A549 treated with GW870086 at 1 μM for 4 hours (cell line): ENCODE measurements around the gene OR52E2. TPM values are rescaled to one million over a fixed set of nuclear protein-coding genes. Genes with fewer than 3 reads are reported as not detected.

ENCODE experiments used
- total RNA-seq: library from RNA; stranded (reverse); fragments of 200-300 nt; extraction: Qiagen RNA extraction; gene quantifications from 5 replicates; pipeline ENCODE4 v1.2.3, GENCODE V29; 2022; ENCODE audit warnings: low read depth

OR52E2 gene
- total RNA-seq = not detected in 5 replicates

GRCh38 chr11:5059391-5059790 is at the start of gene OR52E2:
TSS of gene OR52E2 (minus strand) at chr11:5059627. CDS start at chr11:5059627, 0 bp downstream.

GRCh38 chr11:5069272-5069671 is 9.8 kb upstream of the OR52E2 start, which contains the start of gene OR52E1:
TSS of gene OR52E1 (plus strand) at chr11:5069572.

DNA sequence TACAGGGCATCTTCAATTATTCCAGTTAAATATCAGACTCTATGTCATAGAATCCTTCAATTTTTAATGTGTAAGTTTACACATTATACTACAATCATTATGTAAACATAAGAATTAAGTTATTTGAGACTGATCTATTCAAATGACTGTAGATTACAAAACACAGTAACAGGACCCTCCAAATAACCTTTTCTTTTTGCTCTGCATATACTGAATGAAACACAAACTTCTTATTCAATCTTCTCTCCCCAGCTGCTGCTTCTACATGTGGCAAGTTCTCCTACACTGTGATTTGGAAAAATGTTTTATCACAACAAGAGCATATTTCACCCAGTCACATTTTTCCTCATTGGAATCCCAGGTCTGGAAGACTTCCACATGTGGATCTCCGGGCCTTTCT is 13.2 kb downstream of the OR52E2 start, which contains the start of gene OR52J3:
Gene OR52J3, plus strand, starts transcription at position 301 of the 400 bp plus-strand sequence. Its CDS starts 0 bp downstream, at position 301.

Other genes with a start within 250 kb of the OR52E2 start
- gene OR51F2, start 238.3 kb downstream of the OR52E2 start, total RNA-seq = not detected in 5 replicates
- gene OR51S1, start 210.4 kb downstream of the OR52E2 start, total RNA-seq = not detected in 5 replicates
- gene OR51T1, start 177.7 kb downstream of the OR52E2 start, total RNA-seq = not detected in 5 replicates
- not detected in 5 replicates for gene OR51A7, start 155.8 kb downstream of the OR52E2 start, total RNA-seq
- not detected in 5 replicates for gene OR51G2, start 140.3 kb downstream of the OR52E2 start, total RNA-seq
- not detected in 5 replicates for gene OR51G1, start 135.3 kb downstream of the OR52E2 start, total RNA-seq
- gene OR51A4, start 112.0 kb downstream of the OR52E2 start, total RNA-seq = not detected in 5 replicates
- not detected in 5 replicates for gene OR51A2, start 103.9 kb downstream of the OR52E2 start, total RNA-seq
- not detected in 5 replicates for gene OR51L1, start 64.8 kb downstream of the OR52E2 start, total RNA-seq
- gene OR52J3, start 13.1 kb downstream of the OR52E2 start, total RNA-seq = not detected in 5 replicates
- gene OR52E1, start 9.9 kb upstream of the OR52E2 start, total RNA-seq = not detected in 5 replicates
- gene OR52A5, start 78.7 kb upstream of the OR52E2 start, total RNA-seq = not detected in 5 replicates
- gene OR52A1, start 95.1 kb upstream of the OR52E2 start, total RNA-seq = not detected in 5 replicates
- not detected in 5 replicates for gene OR51V1, start 141.1 kb upstream of the OR52E2 start, total RNA-seq
- not detected in 5 replicates for gene HBB, start 167.4 kb upstream of the OR52E2 start, total RNA-seq
- gene HBD, start 174.9 kb upstream of the OR52E2 start, total RNA-seq = not detected in 5 replicates
- not detected in 5 replicates for gene HBG1, start 190.2 kb upstream of the OR52E2 start, total RNA-seq
- not detected in 5 replicates for gene HBG2, start 195.2 kb upstream of the OR52E2 start, total RNA-seq
- gene HBE1, start 210.3 kb upstream of the OR52E2 start, total RNA-seq = 0.38 TPM in 1 of 5 replicates, not detected in the others
- gene OR51B4, start 242.3 kb upstream of the OR52E2 start, total RNA-seq = not detected in 5 replicates